GM12878 (cell line): ENCODE data around the gene FGFR2. TPM values are rescaled to one million over a fixed set of nuclear protein-coding genes. Genes with fewer than 3 reads are reported as not detected.

Experiments used
- ATAC-seq: fragments of 200-7000 bp; cut with Tn5 transposase; 3 replicates; pipeline ENCODE4 v1.9.1; 2020; ENCODE audit warnings: mild to moderate bottlenecking, moderate library complexity
- BruUV-seq: library from RNA; stranded (reverse); fragments of 400-500 nt; replicated peaks from 2 replicates; lab custom pipeline; 2021; lab: Mats Ljungman, UMichigan
- CTCF ChIA-PET: fragments of 300-600 bp; sonication (Branson Sonifier 250); formaldehyde crosslinking; extraction: SDS; loops from one replicate; lab custom pipeline; 2021; ENCODE audit warnings: inconsistent platforms; lab: Yijun Ruan, JAX
- POLR2A ChIA-PET: fragments of 350-600 bp; formaldehyde crosslinking; extraction: SDS; loops from one replicate; lab custom pipeline; 2021; ENCODE audit warnings: inconsistent platforms; lab: Charles Lee
- RAD21 ChIA-PET: fragments of 300-600 bp; sonication (Branson Sonifier 250); formaldehyde crosslinking; loops from one replicate; lab custom pipeline; 2023; ENCODE audit warnings: antibody characterized with exemption; ENCODE audit not compliant: unreplicated experiment; lab: Charles Lee
- SMC1A ChIA-PET: fragments of 300-600 bp; sonication (Branson Sonifier 250); formaldehyde crosslinking; loops from one replicate; lab custom pipeline; 2023; ENCODE audit not compliant: unreplicated experiment, uncharacterized antibody; lab: Charles Lee
- DNase-seq: peaks from one replicate; pipeline ENCODE4 v3.0.0-alpha.2; 2011; ENCODE audit warnings: low read depth, low spot score
- FAIRE-seq: peaks from 3 replicates; lab custom pipeline; 2011; peaks lifted over from hg19 to GRCh38; lab: Jason Lieb, UNC
- H2AFZ ChIP-seq: 2 replicates; pipeline ENCODE4 v1.6.0; 2011; ENCODE audit warnings: low read depth, low read length, control low read depth; ENCODE audit not compliant: control insufficient read depth
- H3K27ac ChIP-seq: 2 replicates; pipeline ENCODE4 v1.5.1; 2011; ENCODE audit warnings: control low read depth; ENCODE audit not compliant: control insufficient read depth, insufficient read depth
- H3K27me3 ChIP-seq, 2 experiments: replicated peaks in 1 of 2; 2 replicates each; pipeline versions ENCODE4 v1.6.0 to v1.6.1; 2011; ENCODE audit warnings: low read length in 1 of 2; ENCODE audit not compliant: control insufficient read depth in 2 of 2, insufficient read depth in 2 of 2
- H3K36me3 ChIP-seq, 2 experiments: 2 replicates each; pipeline ENCODE4 v1.5.1; 2011; ENCODE audit warnings: low read length in 1 of 2; ENCODE audit not compliant: control insufficient read depth in 2 of 2, insufficient read depth in 2 of 2
- H3K4me1 ChIP-seq: 2 replicates; pipeline ENCODE4 v1.6.1; 2011; ENCODE audit warnings: mild to moderate bottlenecking, low read length, moderate library complexity, mixed read lengths; ENCODE audit not compliant: control insufficient read depth, insufficient read depth
- H3K4me2 ChIP-seq: 2 replicates; pipeline ENCODE4 v1.6.0; 2011; ENCODE audit warnings: control low read depth; ENCODE audit not compliant: control insufficient read depth, insufficient read depth
- H3K4me3 ChIP-seq: fragments of 200-600 bp; sonication (generic); 2 replicates; pipeline ENCODE4 v1.5.1; 2016
- H3K79me2 ChIP-seq: 2 replicates; pipeline ENCODE4 v1.6.0; 2011; ENCODE audit warnings: low read length; ENCODE audit not compliant: control insufficient read depth, insufficient read depth
- H3K9ac ChIP-seq: 2 replicates; pipeline ENCODE4 v1.8.0; 2011; ENCODE audit warnings: low read length, control low read depth, mixed read lengths; ENCODE audit not compliant: control insufficient read depth, insufficient read depth
- H3K9me3 ChIP-seq: replicated peaks from 3 replicates; pipeline ENCODE4 v1.5.1; 2011; ENCODE audit warnings: mild to moderate bottlenecking, low read length; ENCODE audit not compliant: control insufficient read depth, insufficient read depth
- H4K20me1 ChIP-seq: 2 replicates; pipeline ENCODE4 v1.6.0; 2011; ENCODE audit not compliant: control insufficient read depth, insufficient read depth
- ASH2L ChIP-seq: fragments of 300-600, 200-600 bp; sonication (generic); IDR thresholded peaks from 2 replicates; pipeline ENCODE4 v1.6.1; 2017; ENCODE audit warnings: low read depth, mild to moderate bottlenecking, borderline replicate concordance
- ATF2 ChIP-seq: IDR thresholded peaks from 2 replicates; pipeline ENCODE4 v1.6.1; 2012; ENCODE audit warnings: low read length, inconsistent platforms
- EP300 ChIP-seq, 2 experiments: fragments of 150-350 bp in 1 of 2; IDR thresholded peaks; 2 replicates each; pipeline ENCODE4 v1.6.1; 2011 to 2012; ENCODE audit warnings: low read depth in 2 of 2, low read length in 2 of 2, borderline replicate concordance in 1 of 2, improper control_type of control experiment in 1 of 2, inconsistent platforms in 1 of 2; ENCODE audit not compliant: control insufficient read depth in 1 of 2
- IRF5 ChIP-seq: fragments of 450-650 bp; IDR thresholded peaks from 2 replicates; pipeline ENCODE4 v1.6.1; 2017; ENCODE audit warnings: borderline replicate concordance
- NFYA ChIP-seq: IDR thresholded peaks from 2 replicates; pipeline ENCODE4 v1.6.1; 2011; ENCODE audit warnings: low read depth, mild to moderate bottlenecking, low read length, improper control_type of control experiment, borderline replicate concordance
- NRF1 ChIP-seq: conservative IDR thresholded peaks from 2 replicates; pipeline ENCODE4 v1.6.1; 2011; ENCODE audit warnings: mild to moderate bottlenecking, low read depth, low read length, improper control_type of control experiment
- PKNOX1 ChIP-seq: fragments of 450-650 bp; IDR thresholded peaks from 2 replicates; pipeline ENCODE4 v1.6.1; 2016; ENCODE audit warnings: mild to moderate bottlenecking
- REST ChIP-seq: IDR thresholded peaks from 2 replicates; pipeline ENCODE4 v1.6.1; 2012; ENCODE audit warnings: mild to moderate bottlenecking, low read depth, low read length
- YBX1 ChIP-seq: fragments of 450-650 bp; IDR thresholded peaks from 2 replicates; pipeline ENCODE4 v1.6.1; 2016; ENCODE audit warnings: antibody characterized with exemption
- YY1 ChIP-seq: IDR thresholded peaks from 2 replicates; pipeline ENCODE4 v1.6.1; 2011; ENCODE audit warnings: low read depth, mild to moderate bottlenecking, low read length
- ZBTB11 ChIP-seq: fragments of 450-650 bp; formaldehyde crosslinking; IDR thresholded peaks from 2 replicates; pipeline ENCODE4 v1.5.0; 2022; ENCODE audit warnings: mild to moderate bottlenecking, missing genetic modification characterization
- ZNF274 ChIP-seq: IDR thresholded peaks from one replicate; pipeline ENCODE4 v1.8.0; 2011; ENCODE audit not compliant: insufficient read length, insufficient read depth
- WGBS: methylation state at CpG from one replicate; pipeline ENCODE4 v1.1.6; 2016; ENCODE audit warnings: low lambda C conversion rate; ENCODE audit not compliant: insufficient replicate concordance, insufficient coverage; ENCODE audit errors: missing lambda C conversion rate; 5-methylcytosine and 5-hydroxymethylcytosine counted together
- in situ Hi-C: fragments of 300-500 bp; cut with MboI; formaldehyde crosslinking; loops from 9 replicates; pipeline ENCODE4 v1.14.3; 2018; ENCODE audit warnings: mixed read lengths
- intact Hi-C: fragments of 100-400 bp; cut with micrococcal nuclease; formaldehyde crosslinking; loops from one replicate; pipeline ENCODE4 v1.14.2; 2022; ENCODE audit not compliant: unreplicated experiment
- polyA plus RNA-seq, 11 experiments: library from polyadenylated mRNA; depleted of rRNA in 4 of 11; unstranded in 6 of 11; stranded (reverse) in 5 of 11; fragments of >200 nt; fragmentation: Nextera tagmentation in 4 of 11; fragmentation: Illumina TruSeq in 1 of 11; extraction: Ambion mirVana in 4 of 11; extraction: Trizol in 1 of 11; gene quantifications; 1 replicate in 1 of 11; 2 replicates in 10 of 11; pipeline versions ENCODE4 v1.2.1 to v1.2.3, GENCODE V29; 2011 to 2016; ENCODE audit warnings: inconsistent platforms in 2 of 11, missing spikeins in 2 of 11, low read depth in 1 of 11
- total RNA-seq, 4 experiments: library from RNA; depleted of rRNA in 3 of 4; stranded (reverse); fragments of >200 nt in 3 of 4; fragmentation: Illumina TruSeq in 1 of 4; extraction: Trizol in 1 of 4; gene quantifications; 2 replicates each; pipeline versions ENCODE4 v1.2.1 to v1.2.3, GENCODE V29; 2013 to 2021

Gene FGFR2
- total and polyA plus RNA-seq, 10 of the 15 experiments (the other 5 are each of a cell fraction or from before 2014, with no cell fraction given) = 0.04 to 0.15 TPM; not detected in 8

GRCh38 chr10:121490871-121491519, 107.2 kb downstream of the FGFR2 start:
- H3K4me3 ChIP-seq = no peak overlapping the region
- intact Hi-C loops = no loop called here
- FAIRE-seq (no peak), ATAC-seq (no peak), DNase-seq (no peak)
- BruUV-seq = no TSS peak
- no peaks in the 10 kb centered on the region for H3K36me3 ChIP-seq
- H3K27ac ChIP-seq = no peak overlapping the region
- no peaks in the 10 kb centered on the region; a peak in 1 of 4 replicates for H3K27me3 ChIP-seq
- in situ Hi-C loops = no loop called here
- no peak overlapping the region for H3K4me2 ChIP-seq
- no peaks in the 10 kb centered on the region for H4K20me1 ChIP-seq
- H3K9me3 ChIP-seq = no peaks in the 10 kb centered on the region
- ChIA-PET SMC1A (interaction anchor here (0.7 kb wide), 1 partner anchor 96 kb away, joined by 3 read pairs; no protein-coding TSS in a partner anchor), POLR2A (no interaction called here), CTCF (no interaction called here), RAD21 (no interaction called here)
- no peak overlapping the region for H2AFZ ChIP-seq
- no peak overlapping the region for H3K9ac ChIP-seq
- 33% methylated on average over 17 of the region's 17 CpGs for WGBS
- no peaks in the 10 kb centered on the region for H3K4me1 ChIP-seq
- no peaks in the 10 kb centered on the region for H3K79me2 ChIP-seq
- TF ChIP-seq IRF5 = no peak
- no peak for TF ChIP-seq REST
- TF ChIP-seq EP300 (IDR thresholded peaks at IDR 0.05; ENCODE audit: borderline replicate concordance in 1 of 2, control insufficient read depth in 1 of 2, low read depth in 2 of 2, low read length in 2 of 2) = no peak
- no peak for TF ChIP-seq ASH2L
- TF ChIP-seq ZNF274 = no peak
- no peak for TF ChIP-seq ATF2
- TF ChIP-seq ZBTB11 (CRISPR knock-in tag) = no peak
- TF ChIP-seq PKNOX1 = no peak
- no peak for TF ChIP-seq YY1
- TF ChIP-seq NRF1 = no peak
- TF ChIP-seq NFYA = no peak
- TF ChIP-seq YBX1 = no peak
